Neutrophil (primary cell): Measurements from ENCODE around the gene PHYH.

Source experiments
- H3K27ac ChIP-seq: fragments of 200-600 bp; sonication (generic); 2 replicates; pipeline ENCODE4 v1.5.1; 2016; ENCODE audit warnings: mild to moderate bottlenecking, moderate library complexity
- H3K27me3 ChIP-seq: fragments of 200-600 bp; sonication (generic); 2 replicates; pipeline ENCODE4 v1.6.0; 2016; ENCODE audit warnings: mild to moderate bottlenecking
- H3K36me3 ChIP-seq: fragments of 200-600 bp; sonication (generic); 2 replicates; pipeline ENCODE4 v1.5.1; 2017
- H3K4me1 ChIP-seq, 2 experiments: fragments of 200-600 bp in 1 of 2; sonication (generic) in 1 of 2; 1 replicate in 1 of 2; 2 replicates in 1 of 2; pipeline versions ENCODE4 v1.5.1 to v1.6.1; 2013 to 2016; ENCODE audit warnings: low read depth in 1 of 2, low read length in 1 of 2, mild to moderate bottlenecking in 1 of 2, moderate library complexity in 1 of 2; ENCODE audit not compliant: control insufficient read depth in 1 of 2, insufficient read depth in 1 of 2
- H3K4me3 ChIP-seq, 2 experiments: fragments of 200-600 bp in 1 of 2; sonication (generic) in 1 of 2; 1 replicate in 1 of 2; 2 replicates in 1 of 2; pipeline ENCODE4 v1.5.1; 2013 to 2016; ENCODE audit warnings: low read depth in 1 of 2, low read length in 1 of 2, mild to moderate bottlenecking in 1 of 2, moderate library complexity in 1 of 2
- H3K9me3 ChIP-seq: fragments of 200-600 bp; sonication (generic); 2 replicates; pipeline ENCODE4 v1.5.1; 2016
- TF ChIP-seq, protein P1 (sequence below): fragments of 200-600 bp; sonication (generic); IDR thresholded peaks from 2 replicates; pipeline ENCODE4 v1.5.1; 2016; ENCODE audit warnings: antibody characterized with exemption

Gene PHYH

DNA sequence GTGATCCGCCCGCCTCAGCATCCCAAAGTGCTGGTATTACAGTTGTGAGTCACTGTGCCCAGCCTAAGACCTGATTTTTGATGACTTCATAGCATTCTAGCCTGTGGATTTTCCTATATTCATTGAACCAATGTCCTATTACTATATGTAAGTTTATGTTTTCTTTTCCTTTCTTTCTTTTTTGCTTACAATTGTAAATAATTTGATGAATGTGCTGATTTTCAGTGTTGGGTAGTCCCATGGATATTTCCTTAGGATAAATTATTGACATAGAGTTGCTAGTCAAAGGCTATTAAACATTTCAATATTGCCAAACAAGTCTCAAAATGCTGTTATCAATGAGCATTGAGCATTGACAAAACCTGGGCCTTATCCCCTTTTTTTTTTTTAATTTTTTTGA, 9.9 kb upstream of the PHYH start:
- H3K36me3 ChIP-seq = no peaks in the 10 kb centered on the region
- no peaks in the 10 kb centered on the region for H3K27me3 ChIP-seq
- TF ChIP-seq, protein P1, sequence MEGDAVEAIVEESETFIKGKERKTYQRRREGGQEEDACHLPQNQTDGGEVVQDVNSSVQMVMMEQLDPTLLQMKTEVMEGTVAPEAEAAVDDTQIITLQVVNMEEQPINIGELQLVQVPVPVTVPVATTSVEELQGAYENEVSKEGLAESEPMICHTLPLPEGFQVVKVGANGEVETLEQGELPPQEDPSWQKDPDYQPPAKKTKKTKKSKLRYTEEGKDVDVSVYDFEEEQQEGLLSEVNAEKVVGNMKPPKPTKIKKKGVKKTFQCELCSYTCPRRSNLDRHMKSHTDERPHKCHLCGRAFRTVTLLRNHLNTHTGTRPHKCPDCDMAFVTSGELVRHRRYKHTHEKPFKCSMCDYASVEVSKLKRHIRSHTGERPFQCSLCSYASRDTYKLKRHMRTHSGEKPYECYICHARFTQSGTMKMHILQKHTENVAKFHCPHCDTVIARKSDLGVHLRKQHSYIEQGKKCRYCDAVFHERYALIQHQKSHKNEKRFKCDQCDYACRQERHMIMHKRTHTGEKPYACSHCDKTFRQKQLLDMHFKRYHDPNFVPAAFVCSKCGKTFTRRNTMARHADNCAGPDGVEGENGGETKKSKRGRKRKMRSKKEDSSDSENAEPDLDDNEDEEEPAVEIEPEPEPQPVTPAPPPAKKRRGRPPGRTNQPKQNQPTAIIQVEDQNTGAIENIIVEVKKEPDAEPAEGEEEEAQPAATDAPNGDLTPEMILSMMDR = no peak
- H3K27ac ChIP-seq = no peak overlapping the region
- no peak overlapping the region for H3K4me3 ChIP-seq
- no peaks in the 10 kb centered on the region for H3K4me1 ChIP-seq
- no peaks in the 10 kb centered on the region for H3K9me3 ChIP-seq

DNA sequence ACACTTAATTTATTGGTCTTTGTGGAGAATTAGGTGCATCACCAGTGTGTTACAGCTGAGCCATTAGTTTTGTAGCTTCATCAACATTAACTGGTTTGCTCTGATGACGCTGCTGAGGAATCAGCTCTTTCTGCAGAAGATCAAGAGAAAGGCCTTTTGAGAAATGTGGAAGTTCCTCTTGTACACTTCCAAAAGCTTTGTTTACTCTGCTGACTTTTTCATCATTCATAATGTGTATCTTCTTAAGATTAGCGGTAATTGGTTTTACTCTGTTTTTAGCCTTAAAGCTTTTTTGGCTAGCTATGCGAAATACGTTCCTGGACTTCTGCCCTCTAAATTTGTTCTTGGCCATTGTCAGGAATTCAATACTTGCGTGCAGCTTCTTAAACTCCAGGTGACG, 8.2 kb upstream of the PHYH start:
- Histone ChIP-seq H3K27me3 (no peaks in the 10 kb centered on the region), H3K4me1 (no peaks in the 10 kb centered on the region), H3K36me3 (no peaks in the 10 kb centered on the region), H3K4me3 (no peak overlapping the region), H3K27ac (no peak overlapping the region), H3K9me3 (no peaks in the 10 kb centered on the region)
- TF ChIP-seq, protein P1 = no peak

DNA sequence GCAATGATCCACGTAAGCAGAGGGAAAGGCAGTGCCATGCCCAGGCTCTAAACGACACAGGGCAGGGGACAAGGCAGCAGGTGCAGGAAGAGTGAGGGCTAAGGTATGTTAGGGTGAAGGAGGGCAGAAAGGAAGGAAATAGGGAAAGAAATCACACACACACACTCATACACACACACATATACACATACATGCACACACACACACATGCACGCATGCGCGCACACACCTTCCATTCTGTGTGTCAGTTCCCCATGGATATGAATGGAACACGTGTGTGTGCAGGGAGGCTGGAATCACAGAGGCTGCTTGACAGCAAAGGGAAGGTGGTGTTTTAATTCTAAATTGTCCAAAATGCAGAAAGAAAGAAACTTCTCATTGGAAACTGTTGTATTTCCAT, 6.2 kb upstream of the PHYH start:
- Histone ChIP-seq H3K27ac (no peak overlapping the region), H3K36me3 (no peaks in the 10 kb centered on the region), H3K4me3 (no peak overlapping the region), H3K27me3 (no peaks in the 10 kb centered on the region), H3K4me1 (peaks cover 8 to 10% of the 10 kb centered on the region in 2 experiments), H3K9me3 (no peaks in the 10 kb centered on the region)
- TF ChIP-seq, protein P1 = no peak

DNA sequence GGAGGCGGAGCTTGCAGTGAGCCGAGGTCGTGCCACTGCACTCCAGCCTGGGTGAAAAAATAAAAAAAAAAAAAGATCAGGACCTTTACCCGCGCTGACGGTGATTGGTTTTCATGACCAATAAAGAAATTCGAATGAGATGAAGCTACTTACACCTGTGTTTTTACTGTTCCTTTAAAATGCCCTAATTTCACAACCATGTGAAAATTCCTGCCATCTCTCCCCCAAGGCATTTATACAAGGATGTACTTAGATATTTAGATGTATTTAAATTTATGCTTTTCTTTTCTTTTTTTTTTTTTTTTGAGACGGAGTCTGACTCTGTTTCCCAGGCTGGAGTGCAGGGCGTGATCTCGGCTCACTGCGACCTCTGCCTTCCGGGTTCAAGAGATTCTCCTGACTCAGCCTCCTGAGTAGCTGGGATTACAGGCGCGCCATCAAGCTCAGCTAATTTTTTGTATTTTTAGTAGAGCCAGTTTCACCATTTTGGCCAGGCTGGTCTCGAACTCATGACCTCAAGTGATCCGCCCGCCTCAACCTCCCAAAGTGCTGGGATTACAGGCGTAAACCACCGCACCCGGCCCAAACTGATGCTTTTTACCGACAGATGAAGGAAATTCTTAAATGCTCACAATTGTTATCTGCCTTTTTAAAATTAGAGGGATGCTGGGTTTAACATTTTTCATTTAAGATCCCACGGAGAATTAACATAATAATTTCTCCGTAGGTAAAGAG, 3.1 kb upstream of the PHYH start:
- Histone ChIP-seq H3K27me3 (peaks cover 11% of the 10 kb centered on the region), H3K9me3 (no peaks in the 10 kb centered on the region), H3K4me3 (peak overlapping the region in 1 of 2 experiments; percentile 68), H3K4me1 (peaks cover 18 to 20% of the 10 kb centered on the region in 2 experiments), H3K27ac (no peak overlapping the region), H3K36me3 (no peaks in the 10 kb centered on the region)
- TF ChIP-seq, protein P1 = no peak

DNA sequence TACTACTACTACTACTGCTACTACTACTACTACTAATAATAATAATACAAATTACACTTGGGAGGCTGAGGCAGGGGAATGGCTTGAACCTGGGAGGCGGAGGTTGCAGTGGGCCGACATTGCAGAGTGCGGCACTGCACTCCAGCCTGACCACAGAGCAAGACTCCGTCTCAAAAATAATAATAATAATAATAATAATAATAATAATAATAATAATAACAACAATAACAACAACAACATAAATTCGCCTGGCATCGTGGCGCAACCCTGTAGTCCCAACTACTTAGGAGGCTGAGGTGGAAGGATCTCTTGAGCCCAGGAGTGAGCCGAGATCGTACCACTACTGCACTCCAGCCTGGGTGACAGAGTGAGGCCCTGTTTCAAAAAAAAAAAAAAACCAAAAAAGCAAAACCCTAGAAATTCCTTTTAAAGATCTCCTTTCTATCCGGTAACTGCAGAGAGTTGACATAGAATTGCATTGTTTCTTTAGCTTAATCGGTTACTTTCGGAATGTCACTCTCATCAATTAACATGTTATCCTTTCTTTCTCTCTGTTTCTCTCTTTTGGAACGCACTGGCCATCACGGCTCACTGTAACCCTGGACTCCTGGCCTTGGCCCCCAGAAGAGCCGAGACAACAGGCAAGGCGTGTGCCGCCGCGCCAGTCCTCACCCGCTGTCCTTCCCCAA, 972 bp downstream of the PHYH start:
- Histone ChIP-seq H3K4me1 (peaks cover 18 to 20% of the 10 kb centered on the region in 2 experiments), H3K36me3 (no peaks in the 10 kb centered on the region), H3K9me3 (no peaks in the 10 kb centered on the region), H3K4me3 (peak overlapping the region; percentile 63 to 80), H3K27me3 (peaks cover 11% of the 10 kb centered on the region), H3K27ac (no peak overlapping the region)
- TF ChIP-seq, protein P1 = no peak
